HCT116 (cell line): ENCODE results near the gene SPDYE2. TPM values are rescaled to one million over a fixed set of nuclear protein-coding genes. Genes with fewer than 3 reads are reported as not detected.

Experiments used
- total RNA-seq: library from RNA; stranded (reverse); gene quantifications from one replicate; pipeline ENCODE4 v1.2.1, GENCODE V29; 2021; ENCODE audit not compliant: unreplicated experiment

SPDYE2 gene
- total RNA-seq, 1 experiment from 2014 or later, result not detected

Other genes starting within 250 kb of the SPDYE2 start
- gene SPDYE6, start 194.8 kb upstream of the SPDYE2 start, total RNA-seq, result not detected
- 23.0 TPM for gene PRKRIP1, start 154.9 kb upstream of the SPDYE2 start, total RNA-seq
- gene ORAI2, start 117.7 kb upstream of the SPDYE2 start, total RNA-seq, result 13.2 TPM
- 14.9 TPM for gene ALKBH4, start 86.4 kb upstream of the SPDYE2 start, total RNA-seq
- gene LRWD1, start 86.2 kb upstream of the SPDYE2 start, total RNA-seq, result 39.5 TPM
- gene POLR2J, start 72.3 kb upstream of the SPDYE2 start, total RNA-seq, result 54.9 TPM
- gene RASA4B, start 33.4 kb upstream of the SPDYE2 start, total RNA-seq, result 6.0 TPM
- gene UPK3BL2, start 7.5 kb upstream of the SPDYE2 start, total RNA-seq, result 7.0 TPM
- 14.0 TPM for gene POLR2J3, start 21.4 kb downstream of the SPDYE2 start, total RNA-seq
- 18.3 TPM for gene RASA4, start 65.5 kb downstream of the SPDYE2 start, total RNA-seq
- gene UPK3BL1, start 91.6 kb downstream of the SPDYE2 start, total RNA-seq, result 7.1 TPM
- not detected for gene SPDYE2B, start 99.1 kb downstream of the SPDYE2 start, total RNA-seq
- 6.2 TPM for gene POLR2J2, start 120.4 kb downstream of the SPDYE2 start, total RNA-seq
- gene FAM185A, start 197.8 kb downstream of the SPDYE2 start, total RNA-seq, result 8.0 TPM